ENCODE results near the gene OBSCN.
"Not testable (repeated sequence)": the region's sequence is repeated elsewhere in the genome, so short reads cannot be mapped to it uniquely, and the experiment has no call there.

DNA sequence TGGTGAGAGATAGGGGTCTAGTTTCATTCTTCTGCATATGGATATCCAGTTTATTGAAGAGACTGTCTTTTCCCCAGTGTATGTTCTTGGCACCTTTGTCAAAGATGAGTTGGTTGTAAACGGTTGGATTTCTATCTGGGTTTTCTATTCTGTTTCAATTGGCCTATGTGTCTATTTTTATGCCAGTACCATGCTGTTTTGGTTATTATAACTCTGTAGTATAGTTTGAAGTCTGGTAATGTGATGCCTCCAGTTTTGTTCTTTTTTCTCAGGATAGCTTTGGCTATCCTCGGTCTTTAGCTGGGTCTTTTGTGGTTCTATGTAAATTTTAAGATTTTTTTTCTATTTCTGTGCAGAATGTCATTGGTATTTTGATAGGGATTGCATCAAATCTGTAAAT lies 19.6 kb upstream of the OBSCN start:
- TF ChIP-seq, protein P1, sequence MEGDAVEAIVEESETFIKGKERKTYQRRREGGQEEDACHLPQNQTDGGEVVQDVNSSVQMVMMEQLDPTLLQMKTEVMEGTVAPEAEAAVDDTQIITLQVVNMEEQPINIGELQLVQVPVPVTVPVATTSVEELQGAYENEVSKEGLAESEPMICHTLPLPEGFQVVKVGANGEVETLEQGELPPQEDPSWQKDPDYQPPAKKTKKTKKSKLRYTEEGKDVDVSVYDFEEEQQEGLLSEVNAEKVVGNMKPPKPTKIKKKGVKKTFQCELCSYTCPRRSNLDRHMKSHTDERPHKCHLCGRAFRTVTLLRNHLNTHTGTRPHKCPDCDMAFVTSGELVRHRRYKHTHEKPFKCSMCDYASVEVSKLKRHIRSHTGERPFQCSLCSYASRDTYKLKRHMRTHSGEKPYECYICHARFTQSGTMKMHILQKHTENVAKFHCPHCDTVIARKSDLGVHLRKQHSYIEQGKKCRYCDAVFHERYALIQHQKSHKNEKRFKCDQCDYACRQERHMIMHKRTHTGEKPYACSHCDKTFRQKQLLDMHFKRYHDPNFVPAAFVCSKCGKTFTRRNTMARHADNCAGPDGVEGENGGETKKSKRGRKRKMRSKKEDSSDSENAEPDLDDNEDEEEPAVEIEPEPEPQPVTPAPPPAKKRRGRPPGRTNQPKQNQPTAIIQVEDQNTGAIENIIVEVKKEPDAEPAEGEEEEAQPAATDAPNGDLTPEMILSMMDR (IDR thresholded peaks at IDR 0.05) = not testable (repeated sequence)
- TF ChIP-seq POLR2A (IDR thresholded peaks at IDR 0.05) = not testable (repeated sequence)
